ENCODE measurements around the gene PAK5. TPM values are rescaled to one million over a fixed set of nuclear protein-coding genes. Genes with fewer than 3 reads are reported as not detected.

Gene PAK5
- polyA plus RNA-seq, 2 of the 4 experiments (the other 2 are of a cell fraction), result 0.01 TPM; not detected in 1

GRCh38 chr20:9535449-9535848, 303.4 kb downstream of the PAK5 start:
- FAIRE-seq (no peak), ATAC-seq (no peak), DNase-seq (ENCODE audit: low read depth in 1 of 2, low spot score in 1 of 2) (no peak)
- Histone ChIP-seq H3K27ac (no peak overlapping the region), H3K4me1 (no peaks in the 10 kb centered on the region), H3K9me3 (no peaks in the 10 kb centered on the region), H3K4me3 (no peak overlapping the region), H3K4me2 (no peak overlapping the region)
- 23% methylated on average over 2 of the region's 2 CpGs for WGBS (ENCODE audit: missing lambda C conversion rate)
- TF ChIP-seq HEYL (CRISPR knock-in tag; IDR thresholded peaks at IDR 0.05), result no peak
- TF ChIP-seq ELK1 (IDR thresholded peaks at IDR 0.05; ENCODE audit: low read depth, low read length), result no peak
- no peak for TF ChIP-seq HOXA7 (CRISPR knock-in tag; IDR thresholded peaks at IDR 0.05)
- no peak for TF ChIP-seq TP53 (CRISPR knock-in tag; IDR thresholded peaks at IDR 0.05)
- TF ChIP-seq RARB (CRISPR knock-in tag; IDR thresholded peaks at IDR 0.05), result no peak
- no peak for TF ChIP-seq EHMT2 (IDR thresholded peaks at IDR 0.05; ENCODE audit: low read depth)
- TF ChIP-seq HMGXB4 (CRISPR knock-in tag; IDR thresholded peaks at IDR 0.05; ENCODE audit: borderline replicate concordance), result no peak
- no peak for TF ChIP-seq BCL3 (IDR thresholded peaks at IDR 0.05)
- TF ChIP-seq USF2 (IDR thresholded peaks at IDR 0.05), result no peak
- TF ChIP-seq ATOH8 (CRISPR knock-in tag; IDR thresholded peaks at IDR 0.05; ENCODE audit: low read depth), result no peak
- no peak for TF ChIP-seq ZFP36 (IDR thresholded peaks at IDR 0.05; ENCODE audit: borderline replicate concordance, partially characterized antibody)
- TF ChIP-seq EP300 (IDR thresholded peaks at IDR 0.05), result no peak
- no peak for TF ChIP-seq FOSL2 (IDR thresholded peaks at IDR 0.05)
- no peak for TF ChIP-seq FOSL2 (CRISPR knock-in tag; IDR thresholded peaks at IDR 0.05)
- no peak for TF ChIP-seq HDAC2 (IDR thresholded peaks at IDR 0.05)
- TF ChIP-seq HOXB13 (CRISPR knock-in tag; IDR thresholded peaks at IDR 0.05; ENCODE audit: low read depth), result no peak
- TF ChIP-seq RAD21 (conservative IDR thresholded peaks at IDR 0.05 in 1 of 2, IDR thresholded peaks at IDR 0.05 in 1 of 2), result no peak
- CTCF ChIA-PET, result no interaction called here
- POLR2A ChIA-PET, result no interaction called here

GRCh38 chr20:9534025-9534424, 304.9 kb downstream of the PAK5 start:
- ChIA-PET CTCF (interaction anchor here (0.7 to 1.0 kb wide), 2 partner anchors 813 to 1675 kb away, joined by 3 read pairs; no protein-coding TSS in a partner anchor), POLR2A (no interaction called here)
- WGBS (ENCODE audit: missing lambda C conversion rate), result 74% methylated on average over 5 of the region's 5 CpGs
- Histone ChIP-seq H3K4me2 (no peak overlapping the region), H3K4me1 (no peaks in the 10 kb centered on the region), H3K9me3 (no peaks in the 10 kb centered on the region), H3K27ac (no peak overlapping the region), H3K4me3 (no peak overlapping the region)
- no peak for TF ChIP-seq RFX5 (IDR thresholded peaks at IDR 0.05)
- no peak for DNase-seq (ENCODE audit: low read depth in 1 of 2, low spot score in 1 of 2)
- FAIRE-seq, result peak; percentile 7
- no peak for ATAC-seq
